HEK293T (cell line): ENCODE measurements around the gene TMEM35A.

ENCODE experiments used
- CTCF ChIA-PET: fragments of 350-600 bp; formaldehyde crosslinking; extraction: SDS; loops from one replicate; lab custom pipeline; 2021; ENCODE audit warnings: antibody characterized with exemption, inconsistent platforms; lab: Yijun Ruan, JAX
- POLR2A ChIA-PET: fragments of 350-600 bp; formaldehyde crosslinking; extraction: SDS; loops from one replicate; lab custom pipeline; 2020; ENCODE audit warnings: antibody characterized with exemption, inconsistent platforms; lab: Yijun Ruan, JAX
- DNase-seq: peaks from one replicate; pipeline ENCODE4 v3.0.0; 2012; ENCODE audit warnings: mixed read lengths; ENCODE audit errors: extremely low spot score
- ARNT ChIP-seq: fragments of 450-650 bp; IDR thresholded peaks from 2 replicates; pipeline ENCODE4 v1.6.1; 2017; ENCODE audit warnings: mild to moderate bottlenecking
- BHLHE40 ChIP-seq: fragments of 450-650 bp; IDR thresholded peaks from 2 replicates; pipeline ENCODE4 v1.6.1; 2016; ENCODE audit warnings: mild to moderate bottlenecking, moderate library complexity, borderline replicate concordance
- CTBP1 ChIP-seq: fragments of 450-650 bp; IDR thresholded peaks from 2 replicates; pipeline ENCODE4 v1.6.1; 2016; ENCODE audit warnings: borderline replicate concordance
- ELF4 ChIP-seq: fragments of 450-650 bp; IDR thresholded peaks from 2 replicates; pipeline ENCODE4 v1.6.1; 2017; ENCODE audit warnings: antibody characterized with exemption
- FOXA1 ChIP-seq: fragments of 450-650 bp; IDR thresholded peaks from 2 replicates; pipeline ENCODE4 v1.6.1; 2016; ENCODE audit warnings: mild to moderate bottlenecking
- FOXK2 ChIP-seq: fragments of 450-650 bp; IDR thresholded peaks from 2 replicates; pipeline ENCODE4 v1.6.1; 2016; ENCODE audit warnings: mild to moderate bottlenecking
- FOXM1 ChIP-seq: fragments of 450-650 bp; IDR thresholded peaks from 2 replicates; pipeline ENCODE4 v1.6.1; 2017; ENCODE audit warnings: mild to moderate bottlenecking, borderline replicate concordance
- HDGF ChIP-seq: fragments of 450-650 bp; IDR thresholded peaks from 2 replicates; pipeline ENCODE4 v1.6.1; 2017; ENCODE audit warnings: antibody characterized with exemption, borderline replicate concordance
- L3MBTL2 ChIP-seq: fragments of 450-650 bp; conservative IDR thresholded peaks from 2 replicates; pipeline ENCODE4 v1.6.1; 2016; ENCODE audit warnings: mild to moderate bottlenecking
- LEF1 ChIP-seq: fragments of 450-650 bp; IDR thresholded peaks from 2 replicates; pipeline ENCODE4 v1.6.1; 2017; ENCODE audit warnings: mild to moderate bottlenecking, borderline replicate concordance
- NFRKB ChIP-seq: fragments of 450-650 bp; IDR thresholded peaks from 2 replicates; pipeline ENCODE4 v1.6.1; 2016; ENCODE audit warnings: mild to moderate bottlenecking, moderate library complexity
- SP1 ChIP-seq: fragments of 450-650 bp; IDR thresholded peaks from 2 replicates; pipeline ENCODE4 v1.6.1; 2017
- SUZ12 ChIP-seq: fragments of 450-650 bp; IDR thresholded peaks from 2 replicates; pipeline ENCODE4 v1.6.1; 2016; ENCODE audit warnings: mild to moderate bottlenecking
- TARDBP ChIP-seq: fragments of 450-650 bp; IDR thresholded peaks from 2 replicates; pipeline ENCODE4 v1.6.1; 2016
- ZNF384 ChIP-seq: fragments of 450-650 bp; IDR thresholded peaks from 2 replicates; pipeline ENCODE4 v1.6.1; 2016
- TF ChIP-seq, protein P1 (sequence below): fragments of 450-650 bp; IDR thresholded peaks from 2 replicates; pipeline ENCODE4 v1.6.1; 2016

The TMEM35A gene

DNA sequence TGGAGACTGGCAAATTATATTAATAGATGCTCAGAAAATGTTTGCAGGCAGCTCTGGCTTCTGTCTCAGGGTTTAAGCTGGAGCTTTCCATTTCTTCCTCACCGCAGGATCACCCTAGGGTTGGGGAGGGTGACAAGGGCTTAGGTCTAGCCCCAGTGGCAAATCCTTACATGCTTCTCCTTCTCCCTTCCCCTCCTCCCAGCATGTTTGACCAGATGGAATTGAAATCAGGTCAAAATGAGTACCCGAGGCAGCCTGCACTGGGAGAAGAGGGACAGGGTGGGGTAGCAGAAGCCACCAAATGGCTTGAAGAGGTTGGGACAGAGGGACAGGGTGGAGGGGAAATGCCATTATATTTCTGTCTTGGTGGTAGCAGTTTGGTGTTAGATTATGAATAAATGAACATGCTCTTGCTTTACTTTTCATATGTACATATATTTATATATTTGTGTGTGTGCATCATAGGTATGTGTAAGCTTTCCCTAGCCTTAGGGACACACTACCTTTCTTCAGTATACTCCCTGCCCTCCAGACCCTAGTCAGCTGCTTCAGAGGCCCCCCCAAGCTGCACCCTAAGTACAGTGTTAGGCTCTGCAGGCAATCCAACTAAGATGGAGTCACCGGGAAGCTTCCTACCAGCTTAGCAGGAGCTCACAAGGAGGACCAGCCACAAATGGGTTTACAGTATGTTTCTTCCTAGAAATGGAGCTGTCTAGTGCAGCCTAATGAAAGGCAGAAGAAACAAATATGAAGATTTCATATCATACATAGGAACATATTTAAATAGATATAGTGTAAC, 1.8 kb downstream of the TMEM35A start:
- DNase-seq, result no peak
- CTCF ChIA-PET, result interaction anchor here (0.6 kb wide), 1 partner anchor 148 kb away, joined by 3 read pairs; no protein-coding TSS in a partner anchor
- POLR2A ChIA-PET, result interaction anchor here (0.8 to 2.4 kb wide), 3 partner anchors 9 to 18 kb away, joined by 5 to 15 read pairs (median 9); partner anchors contain the start of gene CENPI
- TF ChIP-seq, protein P1, sequence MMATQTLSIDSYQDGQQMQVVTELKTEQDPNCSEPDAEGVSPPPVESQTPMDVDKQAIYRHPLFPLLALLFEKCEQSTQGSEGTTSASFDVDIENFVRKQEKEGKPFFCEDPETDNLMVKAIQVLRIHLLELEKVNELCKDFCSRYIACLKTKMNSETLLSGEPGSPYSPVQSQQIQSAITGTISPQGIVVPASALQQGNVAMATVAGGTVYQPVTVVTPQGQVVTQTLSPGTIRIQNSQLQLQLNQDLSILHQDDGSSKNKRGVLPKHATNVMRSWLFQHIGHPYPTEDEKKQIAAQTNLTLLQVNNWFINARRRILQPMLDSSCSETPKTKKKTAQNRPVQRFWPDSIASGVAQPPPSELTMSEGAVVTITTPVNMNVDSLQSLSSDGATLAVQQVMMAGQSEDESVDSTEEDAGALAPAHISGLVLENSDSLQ, result no peak
- TF ChIP-seq TARDBP (no peak), SP1 (no peak), FOXK2 (no peak), SUZ12 (no peak), FOXM1 (no peak), FOXA1 (no peak), L3MBTL2 (no peak), BHLHE40 (no peak), HDGF (no peak), LEF1 (no peak), ZNF384 (no peak), NFRKB (no peak), ARNT (no peak), CTBP1 (no peak), ELF4 (no peak)

DNA sequence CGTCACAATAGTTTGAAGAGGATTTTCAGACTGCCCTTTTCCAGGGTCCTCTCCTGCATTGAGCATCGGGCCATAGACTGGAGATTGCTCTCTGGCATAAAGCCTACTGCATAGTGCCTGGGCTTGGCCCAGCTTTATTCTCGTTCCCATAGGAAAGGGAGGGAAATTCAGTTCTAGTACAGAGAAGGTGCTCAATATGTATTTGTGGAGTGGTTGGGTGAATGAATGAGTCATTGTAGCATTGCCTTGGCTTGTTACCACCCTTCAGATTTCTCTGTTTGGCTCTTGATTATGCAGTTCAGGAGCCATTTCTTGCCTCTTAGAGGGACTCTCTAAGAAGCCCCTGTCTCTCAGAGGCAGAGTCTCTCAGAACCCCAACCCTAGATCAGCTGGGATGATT, 2.6 kb downstream of the TMEM35A start:
- CTCF ChIA-PET, result no interaction called here
- POLR2A ChIA-PET, result interaction anchor here (0.8 to 1.8 kb wide), 2 partner anchors 9 to 16 kb away, joined by 5 to 9 read pairs; partner anchors contain the start of gene CENPI
- no peak for DNase-seq
- TF ChIP-seq TARDBP (no peak), SP1 (no peak), FOXA1 (no peak), CTBP1 (no peak), LEF1 (no peak), L3MBTL2 (no peak), BHLHE40 (no peak), ZNF384 (no peak), FOXK2 (no peak), SUZ12 (no peak)

DNA sequence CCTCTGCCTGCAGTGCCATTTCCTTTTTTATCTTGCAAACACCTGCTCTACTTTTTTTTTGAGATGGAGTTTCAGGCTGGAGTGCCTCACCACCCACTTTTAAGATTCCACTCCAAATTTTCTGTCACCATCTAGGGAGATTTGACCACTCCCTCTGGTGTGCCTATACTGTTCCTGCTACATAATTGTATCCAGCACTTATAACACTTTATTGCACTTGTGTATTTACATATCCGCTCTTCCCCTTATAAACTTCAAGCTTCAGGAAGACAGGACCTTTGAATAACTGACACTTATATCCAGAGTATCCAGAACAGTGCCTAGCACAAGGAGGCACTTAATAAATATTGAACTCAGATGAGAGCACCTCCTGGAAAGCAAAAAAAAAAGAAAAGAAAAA, 13.1 kb downstream of the TMEM35A start:
- TF ChIP-seq, protein P1, result no peak
- no peak for TF ChIP-seq FOXM1
- TF ChIP-seq BHLHE40, result no peak
- no peak for TF ChIP-seq TARDBP
- no peak for TF ChIP-seq FOXA1
- no peak for TF ChIP-seq ZNF384
- TF ChIP-seq NFRKB, result no peak
- TF ChIP-seq SP1, result no peak
- TF ChIP-seq CTBP1, result no peak
- TF ChIP-seq HDGF, result no peak
- TF ChIP-seq LEF1, result no peak
- no peak for TF ChIP-seq FOXK2
- no peak for TF ChIP-seq ELF4
- no peak for TF ChIP-seq ARNT
- CTCF ChIA-PET, result no interaction called here
- POLR2A ChIA-PET, result no interaction called here
- no peak for DNase-seq

DNA sequence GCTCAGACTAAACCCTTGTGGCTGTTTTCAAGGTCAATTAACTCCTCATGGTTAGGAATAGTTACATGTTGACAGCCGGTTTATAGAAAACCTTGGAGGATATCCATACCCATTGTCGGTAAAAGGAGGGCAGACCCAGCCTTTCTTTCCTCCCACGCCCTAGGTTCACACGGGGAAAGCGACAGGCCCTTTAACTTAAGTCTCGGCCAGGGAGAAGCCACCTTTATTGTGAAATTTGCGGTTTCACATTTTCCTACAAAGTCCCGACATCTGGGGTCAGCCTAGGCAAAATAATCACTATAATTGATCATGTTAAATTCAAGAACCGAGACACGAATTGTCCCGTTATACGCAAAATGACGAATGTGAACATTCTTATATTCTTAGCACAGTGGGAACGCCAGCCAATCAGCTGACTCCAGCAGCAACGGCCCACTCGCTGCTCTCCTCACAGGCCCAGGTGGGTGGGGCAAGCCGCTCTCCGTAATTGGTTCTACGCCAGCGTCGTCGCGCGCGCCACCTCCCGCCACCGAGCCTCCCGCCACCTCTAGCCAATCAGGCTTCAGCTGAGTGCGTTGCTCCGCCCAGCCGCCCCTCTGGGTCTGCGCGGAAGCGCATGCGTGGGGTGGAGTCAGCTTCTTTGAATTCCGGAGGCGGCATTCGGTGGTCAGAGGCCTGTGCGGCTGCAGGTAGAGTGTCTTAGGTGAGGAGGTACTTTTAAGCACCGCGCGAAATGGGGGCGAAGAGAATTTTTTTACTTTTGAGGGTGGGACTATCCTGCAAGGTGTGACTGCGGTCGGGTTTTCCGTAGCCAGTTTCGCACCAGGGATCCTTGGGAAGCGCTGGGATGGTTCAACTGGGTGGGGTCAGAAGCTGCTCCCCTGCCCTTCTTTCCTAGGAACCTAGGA, 19.1 kb downstream of the TMEM35A start, which contains the start of gene CENPI:
TSS of gene CENPI (plus strand) at position 659 of the 908 bp plus-strand sequence. CDS start 2,867 bp downstream, outside the sequence.
- peak; percentile 99 for DNase-seq
- POLR2A ChIA-PET, result interaction anchor here (0.6 to 1.7 kb wide), 23 partner anchors 9 to 461 kb away, joined by 3 to 15 read pairs (median 4); partner anchors contain the start of genes RPL36A, TIMM8A, TMEM35A and TSPAN6
- CTCF ChIA-PET, result no interaction called here
- no peak for TF ChIP-seq FOXA1
- TF ChIP-seq TARDBP, result no peak
- TF ChIP-seq, protein P1, result peak; percentile 54
- TF ChIP-seq L3MBTL2, result peak; percentile 97

DNA sequence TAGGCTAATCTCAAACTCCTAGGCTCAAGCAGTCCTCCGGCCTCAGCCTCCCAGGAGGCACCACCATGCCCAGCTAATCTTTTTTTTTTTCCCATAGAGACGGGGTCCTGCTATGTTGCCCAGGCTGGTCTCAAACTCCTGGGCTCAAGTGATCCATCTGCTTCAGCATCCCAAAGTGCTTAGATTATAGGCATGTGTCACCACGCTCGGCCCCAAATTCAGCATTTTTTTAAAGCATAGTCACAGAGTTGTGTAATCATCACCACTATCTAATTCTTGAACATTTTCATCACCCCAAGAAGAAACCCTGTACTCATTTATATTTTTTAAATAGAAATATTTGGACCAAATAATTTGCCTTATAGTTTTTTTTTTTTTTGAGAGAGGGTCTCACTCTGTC, 29.6 kb downstream of the TMEM35A start:
- ChIA-PET CTCF (no interaction called here), POLR2A (no interaction called here)
- TF ChIP-seq FOXM1 (no peak), CTBP1 (no peak), HDGF (no peak), FOXK2 (no peak), SUZ12 (no peak), SP1 (no peak), L3MBTL2 (no peak), LEF1 (no peak), ZNF384 (no peak), NFRKB (no peak), FOXA1 (no peak), TARDBP (no peak)
- TF ChIP-seq, protein P1, result no peak
- no peak for DNase-seq
